ENCODE data around the gene TMCO4. TPM values are rescaled to one million over a fixed set of nuclear protein-coding genes. Genes with fewer than 3 reads are reported as not detected.
A peak's percentile ranks its signal among the peaks of the same experiment; 100 is the strongest.
"Not testable (repeated sequence)": the region's sequence is repeated elsewhere in the genome, so short reads cannot be mapped to it uniquely, and the experiment has no call there.

Gene TMCO4
- polyA plus RNA-seq, 1 donor from 2014 or later = 21.7 TPM

GRCh38 chr1:19643121-19643520 lies 156.6 kb downstream of the TMCO4 start:
- peaks cover 55% of the 10 kb centered on the region for H3K27me3 Mint-ChIP-seq
- H3K4me3 Mint-ChIP-seq = peak overlapping the region; percentile 77 to 91 (median 87)
- peak overlapping the region in 2 of 3 donors; percentile 19 to 86 for H3K27ac Mint-ChIP-seq
- H3K36me3 Mint-ChIP-seq = no peaks in the 10 kb centered on the region
- no peaks in the 10 kb centered on the region for H3K9me3 Mint-ChIP-seq
- peaks cover 0 to 8% (median 6%) of the 10 kb centered on the region in 3 donors for H3K4me1 Mint-ChIP-seq

- Mint-ChIP-seq H3K4me3 (no peak overlapping the region), H3K27ac (no peak overlapping the region), H3K9me3 (no peaks in the 10 kb centered on the region), H3K36me3 (no peaks in the 10 kb centered on the region), H3K27me3 (peaks cover 35% of the 10 kb centered on the region), H3K4me1 (peaks cover 0 to 5% (median 4%) of the 10 kb centered on the region in 3 donors)
Observed at GRCh38 chr1:19640363-19641316, 159.1 kb downstream of the TMCO4 start.

- Mint-ChIP-seq H3K27me3 (peaks cover 34% of the 10 kb centered on the region), H3K9me3 (no peaks in the 10 kb centered on the region), H3K4me1 (peaks cover 0 to 5% (median 4%) of the 10 kb centered on the region in 3 donors), H3K27ac (no peak overlapping the region), H3K36me3 (no peaks in the 10 kb centered on the region), H3K4me3 (no peak overlapping the region)
Observed at GRCh38 chr1:19639999-19640362, 159.7 kb downstream of the TMCO4 start.

- H3K27ac Mint-ChIP-seq, H3K9me3 Mint-ChIP-seq, H3K4me3 Mint-ChIP-seq, H3K4me1 Mint-ChIP-seq, H3K36me3 Mint-ChIP-seq: not testable (repeated sequence)
- H3K27me3 Mint-ChIP-seq = peaks cover 31% of the 10 kb centered on the region
Observed at GRCh38 chr1:19639228-19639627, 160.5 kb downstream of the TMCO4 start.

- Mint-ChIP-seq H3K9me3 (no peaks in the 10 kb centered on the region), H3K36me3 (no peaks in the 10 kb centered on the region), H3K4me1 (peaks cover 0 to 2% (median 0%) of the 10 kb centered on the region in 3 donors), H3K27me3 (peaks cover 19% of the 10 kb centered on the region), H3K27ac (no peak overlapping the region), H3K4me3 (no peak overlapping the region)
Observed at GRCh38 chr1:19637606-19638005, 162.1 kb downstream of the TMCO4 start.

GRCh38 chr1:19636749-19637148 lies 163.0 kb downstream of the TMCO4 start:
- not testable (repeated sequence) for H3K4me3 Mint-ChIP-seq, H3K9me3 Mint-ChIP-seq, H3K36me3 Mint-ChIP-seq, H3K27ac Mint-ChIP-seq, H3K4me1 Mint-ChIP-seq
- H3K27me3 Mint-ChIP-seq = peaks cover 16% of the 10 kb centered on the region

GRCh38 chr1:19636065-19636464 lies 163.7 kb downstream of the TMCO4 start:
- H3K27ac Mint-ChIP-seq = no peak overlapping the region
- no peak overlapping the region for H3K4me3 Mint-ChIP-seq

GRCh38 chr1:19635646-19636045 lies 164.1 kb downstream of the TMCO4 start:
- Mint-ChIP-seq H3K4me1 (peaks cover 0 to 2% (median 0%) of the 10 kb centered on the region in 3 donors), H3K27ac (no peak overlapping the region), H3K27me3 (peaks cover 7% of the 10 kb centered on the region), H3K9me3 (no peaks in the 10 kb centered on the region), H3K4me3 (no peak overlapping the region), H3K36me3 (no peaks in the 10 kb centered on the region)

More at GRCh38 chr1:19636065-19636464, 163.7 kb downstream of the TMCO4 start:
- Mint-ChIP-seq H3K27me3 (peaks cover 10% of the 10 kb centered on the region), H3K4me1 (peaks cover 0 to 2% (median 0%) of the 10 kb centered on the region in 3 donors), H3K36me3 (no peaks in the 10 kb centered on the region), H3K9me3 (no peaks in the 10 kb centered on the region)

- not testable (repeated sequence) for H3K27me3 Mint-ChIP-seq, H3K36me3 Mint-ChIP-seq, H3K4me1 Mint-ChIP-seq, H3K9me3 Mint-ChIP-seq, H3K4me3 Mint-ChIP-seq, H3K27ac Mint-ChIP-seq
Observed at GRCh38 chr1:19635064-19635463, 164.7 kb downstream of the TMCO4 start.

- Mint-ChIP-seq H3K4me1 (peaks cover 0 to 3% (median 0%) of the 10 kb centered on the region in 3 donors), H3K27me3 (no peaks in the 10 kb centered on the region), H3K36me3 (peaks cover 4% of the 10 kb centered on the region), H3K27ac (no peak overlapping the region), H3K9me3 (no peaks in the 10 kb centered on the region), H3K4me3 (no peak overlapping the region)
Observed at GRCh38 chr1:19633106-19633505, 166.6 kb downstream of the TMCO4 start.

Other genes starting within 250 kb of the TMCO4 start
- 0.18 TPM for gene NBL1, start 155.6 kb downstream of the TMCO4 start, polyA plus RNA-seq
- not detected for gene HTR6, start 135.0 kb downstream of the TMCO4 start, polyA plus RNA-seq
- gene RNF186, start 15.4 kb upstream of the TMCO4 start, polyA plus RNA-seq = not detected
- gene OTUD3, start 82.5 kb upstream of the TMCO4 start, polyA plus RNA-seq = 2.9 TPM
- gene PLA2G2E, start 123.7 kb upstream of the TMCO4 start, polyA plus RNA-seq = not detected
- gene PLA2G2A, start 179.7 kb upstream of the TMCO4 start, polyA plus RNA-seq = not detected